K562 (cell line): Measurements from ENCODE around the gene UNKL. TPM values are rescaled to one million over a fixed set of nuclear protein-coding genes. Genes with fewer than 3 reads are reported as not detected.
A peak's percentile ranks its signal among the peaks of the same experiment; 100 is the strongest.

Source experiments
- ATF3 ChIP-seq, 2 experiments: fragments of 450-650 bp in 1 of 2; sonication (generic) in 1 of 2; formaldehyde crosslinking in 1 of 2; IDR thresholded peaks in 1 of 2; conservative IDR thresholded peaks in 1 of 2; 2 replicates each; pipeline versions ENCODE4 v1.6.1 to v1.8.1; 2016 to 2023; ENCODE audit warnings: mild to moderate bottlenecking in 2 of 2, moderate library complexity in 2 of 2, inconsistent platforms in 1 of 2, missing genetic modification reagents in 1 of 2
- ETV1 ChIP-seq: fragments of 450-650 bp; conservative IDR thresholded peaks from 2 replicates; pipeline ENCODE4 v1.6.1; 2016; ENCODE audit warnings: missing genetic modification characterization, control low read depth, low read depth, missing compliant biosample characterization
- HIVEP1 ChIP-seq: fragments of 250-450 bp; sonication (Bioruptor Pico); IDR thresholded peaks from 2 replicates; pipeline ENCODE4 v1.4.0; 2020; ENCODE audit warnings: mild to moderate bottlenecking
- KDM5B ChIP-seq: fragments of 200-600 bp; sonication (generic); IDR thresholded peaks from 2 replicates; pipeline ENCODE4 v1.6.1; 2012; ENCODE audit warnings: low read depth, mild to moderate bottlenecking, moderate library complexity, low read length, control low read depth, inconsistent platforms; ENCODE audit not compliant: insufficient replicate concordance
- NFIC ChIP-seq: fragments of 450-650 bp; IDR thresholded peaks from 2 replicates; pipeline ENCODE4 v1.6.1; 2017; ENCODE audit warnings: mild to moderate bottlenecking, inconsistent platforms
- RBFOX2 ChIP-seq: fragments of 200-400 bp; formaldehyde crosslinking; IDR thresholded peaks from 2 replicates; pipeline ENCODE4 v1.6.1; 2017; ENCODE audit warnings: low read depth, mild to moderate bottlenecking, low read length, moderate library complexity
- USF1 ChIP-seq: sonication (generic); formaldehyde crosslinking; IDR thresholded peaks from 2 replicates; pipeline ENCODE4 v1.9.0; 2022; ENCODE audit warnings: mild to moderate bottlenecking, missing genetic modification reagents
- ZNF324 ChIP-seq: fragments of 250-450 bp; sonication (Bioruptor Pico); IDR thresholded peaks from 2 replicates; pipeline ENCODE4 v1.4.0; 2020; ENCODE audit warnings: mild to moderate bottlenecking
- ZNF586 ChIP-seq: fragments of 450-650 bp; formaldehyde crosslinking; conservative IDR thresholded peaks from 2 replicates; pipeline ENCODE4 v1.4.0; 2020; ENCODE audit warnings: mild to moderate bottlenecking, moderate library complexity
- polyA plus RNA-seq, 8 experiments: library from polyadenylated mRNA; depleted of rRNA in 4 of 8; stranded (reverse) in 5 of 8; unstranded in 3 of 8; fragments of >200 nt; fragmentation: Nextera tagmentation in 2 of 8; fragmentation: Illumina TruSeq in 1 of 8; extraction: Ambion mirVana in 2 of 8; extraction: Trizol in 1 of 8; gene quantifications; 2 replicates each; pipeline versions ENCODE4 v1.2.1 to v1.2.3, GENCODE V29; 2011 to 2014; ENCODE audit warnings: inconsistent platforms in 1 of 8, missing spikeins in 1 of 8
- total RNA-seq, 7 experiments: library from RNA; depleted of rRNA in 6 of 7; stranded (reverse); fragments of >200 nt in 6 of 7; fragmentation: Illumina TruSeq in 2 of 7; extraction: Trizol in 2 of 7; gene quantifications; 2 replicates each; pipeline versions ENCODE4 v1.2.1 to v1.2.3, GENCODE V29; 2011 to 2021; ENCODE audit warnings: low replicate concordance in 1 of 7

Gene UNKL
- total and polyA plus RNA-seq, 9 of the 15 experiments (the other 6 are each of a cell fraction or from before 2014, with no cell fraction given) = 0.37 to 30.2 (median 5.1) TPM

GRCh38 chr16:1378087-1378803 is 36.3 kb downstream of the UNKL start (continued):
- no peak for TF ChIP-seq ATF3 (IDR thresholded peaks at IDR 0.05)
- 0 out of 2 replicates have a peak, but pooled peaks have one; percentile 7 for TF ChIP-seq ATF3 (CRISPR knock-in tag; conservative IDR thresholded peaks at IDR 0.05)
- peak; percentile 1; the same call in 1 of the 2 replicates for TF ChIP-seq USF1
- no peak for TF ChIP-seq ZNF586 (CRISPR knock-in tag)
- no peak for TF ChIP-seq ZNF324 (CRISPR knock-in tag)
- TF ChIP-seq NFIC = peak; percentile 84
- TF ChIP-seq KDM5B = peak; percentile 28
- TF ChIP-seq RBFOX2 = 0 out of 2 replicates have a peak, but pooled peaks have one; percentile 5
- no peak for TF ChIP-seq HIVEP1 (CRISPR knock-in tag)
- TF ChIP-seq ETV1 (tag) = no peak
